GM19395 (cell line): ENCODE data around the gene CLEC11A.
"Not testable (repeated sequence)": the region's sequence is repeated elsewhere in the genome, so short reads cannot be mapped to it uniquely, and the experiment has no call there.

Source experiments
- ATAC-seq: cut with Tn5 transposase; IDR thresholded peaks from one replicate; pipeline ENCODE4 v1.9.1; 2021; ENCODE audit warnings: mild to moderate bottlenecking, moderate library complexity; ENCODE audit not compliant: unreplicated experiment

CLEC11A gene

GRCh38 chr19:50721441-50722137, 1.6 kb upstream of the CLEC11A start:
- ATAC-seq, result no peak

- ATAC-seq, result no peak
Observed at GRCh38 chr19:50722201-50723013, 757 bp upstream of the CLEC11A start.

GRCh38 chr19:50723735-50724521, 764 bp downstream of the CLEC11A start:
- ATAC-seq, result no peak

GRCh38 chr19:50724522-50725217, 1.5 kb downstream of the CLEC11A start:
- peak; percentile 74 for ATAC-seq

- ATAC-seq, result no peak
Observed at GRCh38 chr19:50725218-50725910, 2.2 kb downstream of the CLEC11A start.

GRCh38 chr19:50725911-50726230, 2.7 kb downstream of the CLEC11A start:
- no peak for ATAC-seq

GRCh38 chr19:50728084-50728737, 5.0 kb downstream of the CLEC11A start:
- ATAC-seq, result no peak

GRCh38 chr19:50729894-50730293, 6.7 kb downstream of the CLEC11A start:
- no peak for ATAC-seq

GRCh38 chr19:50735869-50736268, 12.7 kb downstream of the CLEC11A start:
- no peak for ATAC-seq

- ATAC-seq, result no peak
Observed at GRCh38 chr19:50736338-50736737, 13.2 kb downstream of the CLEC11A start.

GRCh38 chr19:50739132-50739913, 16.2 kb downstream of the CLEC11A start:
- ATAC-seq, result no peak

- no peak for ATAC-seq
Observed at GRCh38 chr19:50739914-50740426, 16.8 kb downstream of the CLEC11A start.

GRCh38 chr19:50741179-50741933, 18.2 kb downstream of the CLEC11A start:
- no peak for ATAC-seq

GRCh38 chr19:50743537-50743936, 20.4 kb downstream of the CLEC11A start:
- ATAC-seq, result no peak

GRCh38 chr19:50745221-50745620, 22.1 kb downstream of the CLEC11A start:
- no peak for ATAC-seq

GRCh38 chr19:50747141-50747540, 24.0 kb downstream of the CLEC11A start:
- not testable (repeated sequence) for ATAC-seq

- no peak for ATAC-seq
Observed at GRCh38 chr19:50749490-50749889, 26.3 kb downstream of the CLEC11A start.

- no peak for ATAC-seq
Observed at GRCh38 chr19:50750010-50750409, 26.8 kb downstream of the CLEC11A start.
